H1 (cell line): Measurements from ENCODE around the gene CDH1. TPM values are rescaled to one million over a fixed set of nuclear protein-coding genes. Genes with fewer than 3 reads are reported as not detected.

Experiments used
- CTCF ChIA-PET: fragments of 300-600 bp; sonication (Branson Sonifier 250); formaldehyde crosslinking; loops from one replicate; lab custom pipeline; 2021; ENCODE audit not compliant: partially characterized antibody; lab: Charles Lee
- POLR2A ChIA-PET: fragments of 300-600 bp; sonication (Branson Sonifier 250); formaldehyde crosslinking; loops from one replicate; lab custom pipeline; 2021; ENCODE audit warnings: inconsistent platforms; ENCODE audit not compliant: partially characterized antibody; lab: Charles Lee
- DNase-seq, 2 experiments: peaks; one replicate each; pipeline versions ENCODE4 v3.0.0 to v3.0.0-alpha.2; 2010 to 2022; ENCODE audit warnings: low spot score in 2 of 2, low read depth in 1 of 2, mixed read lengths in 1 of 2
- FAIRE-seq: peaks from 2 replicates; lab custom pipeline; 2011; peaks lifted over from hg19 to GRCh38; lab: Jason Lieb, UNC
- H2AFZ ChIP-seq: 2 replicates; pipeline ENCODE4 v1.8.1; 2012; ENCODE audit warnings: low read length, inconsistent platforms
- H2AK5ac ChIP-seq: 2 replicates; pipeline ENCODE4 v1.6.1; 2013; ENCODE audit warnings: low read depth, low read length
- H2BK120ac ChIP-seq: replicated peaks from 2 replicates; pipeline ENCODE3; 2013; ENCODE audit warnings: low read depth, low read length, inconsistent platforms
- H2BK12ac ChIP-seq: 2 replicates; pipeline ENCODE4 v1.6.1; 2013; ENCODE audit warnings: low read depth, low read length
- H2BK15ac ChIP-seq: 2 replicates; pipeline ENCODE4 v1.6.1; 2013; ENCODE audit warnings: low read length
- H2BK20ac ChIP-seq: 2 replicates; pipeline ENCODE4 v1.6.1; 2013; ENCODE audit warnings: low read length
- H2BK5ac ChIP-seq: 2 replicates; pipeline ENCODE4 v1.6.1; 2013; ENCODE audit warnings: low read depth, low read length
- H3K14ac ChIP-seq: 2 replicates; pipeline ENCODE4 v1.6.1; 2013; ENCODE audit warnings: inconsistent platforms; ENCODE audit not compliant: insufficient read length
- H3K18ac ChIP-seq: 2 replicates; pipeline ENCODE4 v1.6.1; 2013; ENCODE audit warnings: low read length; ENCODE audit errors: extremely low read depth
- H3K23ac ChIP-seq: 2 replicates; pipeline ENCODE4 v1.6.1; 2013; ENCODE audit warnings: inconsistent platforms; ENCODE audit not compliant: insufficient read length
- H3K23me2 ChIP-seq: 2 replicates; pipeline ENCODE4 v1.6.1; 2013; ENCODE audit warnings: low read depth, low read length
- H3K27ac ChIP-seq: 2 replicates; pipeline ENCODE4 v1.6.1; 2011; ENCODE audit warnings: low read depth, low read length, inconsistent platforms
- H3K27me3 ChIP-seq, 4 experiments: replicated peaks in 1 of 4; 1 replicate in 1 of 4; 2 replicates in 3 of 4; pipeline versions ENCODE4 v1.6.1 to v1.8.1; 2011 to 2013; ENCODE audit warnings: low read length in 3 of 4, mild to moderate bottlenecking in 3 of 4, inconsistent platforms in 2 of 4, mixed read lengths in 2 of 4, moderate library complexity in 1 of 4; ENCODE audit not compliant: control insufficient read depth in 3 of 4, insufficient read depth in 3 of 4; ENCODE audit errors: extremely low read depth in 1 of 4
- H3K36me3 ChIP-seq, 4 experiments: 2 replicates each; pipeline versions ENCODE4 v1.6.1 to v1.8.1; 2011 to 2013; ENCODE audit warnings: mild to moderate bottlenecking in 4 of 4, low read length in 3 of 4, moderate library complexity in 2 of 4, control low read depth in 1 of 4, inconsistent platforms in 1 of 4; ENCODE audit not compliant: insufficient read depth in 4 of 4, control insufficient read depth in 2 of 4
- H3K4ac ChIP-seq: replicated peaks from 2 replicates; pipeline ENCODE3; 2013; ENCODE audit warnings: low read length, low read depth, mixed read lengths, inconsistent platforms; ENCODE audit not compliant: insufficient read length
- H3K4me1 ChIP-seq, 4 experiments: replicated peaks in 1 of 4; 1 replicate in 1 of 4; 2 replicates in 3 of 4; pipeline versions ENCODE4 v1.6.1 to v1.8.1; 2011 to 2013; ENCODE audit warnings: low read length in 3 of 4, inconsistent platforms in 2 of 4, mixed read lengths in 1 of 4; ENCODE audit not compliant: insufficient read depth in 4 of 4, control insufficient read depth in 3 of 4
- H3K4me2 ChIP-seq, 2 experiments: 2 replicates each; pipeline versions ENCODE4 v1.6.1 to v1.8.1; 2011 to 2013; ENCODE audit warnings: low read depth in 2 of 2, low read length in 2 of 2, control low read depth in 1 of 2, inconsistent platforms in 1 of 2, mild to moderate bottlenecking in 1 of 2; ENCODE audit not compliant: insufficient read depth in 1 of 2
- H3K4me3 ChIP-seq, 4 experiments: fragments of 200-600, 300-600 bp in 1 of 4; sonication (generic), shearing (Covaris generic), sonication (Bioruptor Twin) in 1 of 4; 2 replicates each; pipeline versions ENCODE4 v1.5.1 to v1.8.1; 2011 to 2016; ENCODE audit warnings: low read length in 4 of 4, low read depth in 3 of 4, control low read depth in 2 of 4, inconsistent platforms in 2 of 4, mild to moderate bottlenecking in 2 of 4, mixed read lengths in 1 of 4, moderate library complexity in 1 of 4; ENCODE audit not compliant: insufficient read depth in 2 of 4; ENCODE audit errors: extremely low read depth in 1 of 4
- H3K56ac ChIP-seq: replicated peaks from 2 replicates; pipeline ENCODE3; 2013; ENCODE audit warnings: low read depth, mild to moderate bottlenecking, mixed read lengths, low read length, inconsistent platforms; ENCODE audit not compliant: insufficient read length
- H3K79me1 ChIP-seq: 2 replicates; pipeline ENCODE4 v1.6.1; 2013; ENCODE audit warnings: low read depth, low read length, control low read depth
- H3K79me2 ChIP-seq, 2 experiments: 2 replicates each; pipeline versions ENCODE4 v1.6.1 to v1.8.1; 2012 to 2013; ENCODE audit warnings: low read length in 2 of 2, mild to moderate bottlenecking in 2 of 2, inconsistent platforms in 1 of 2; ENCODE audit not compliant: insufficient read depth in 2 of 2, control insufficient read depth in 1 of 2
- H3K9ac ChIP-seq, 4 experiments: replicated peaks in 1 of 4; 1 replicate in 1 of 4; 2 replicates in 3 of 4; pipeline versions ENCODE4 v1.6.1 to v1.8.1; 2011 to 2013; ENCODE audit warnings: low read depth in 3 of 4, low read length in 3 of 4, control low read depth in 2 of 4, mild to moderate bottlenecking in 2 of 4, moderate library complexity in 2 of 4, inconsistent platforms in 1 of 4; ENCODE audit errors: extremely low read depth in 1 of 4
- H3K9me3 ChIP-seq, 2 experiments: 2 replicates each; pipeline versions ENCODE4 v1.6.1 to v1.8.1; 2012 to 2013; ENCODE audit warnings: mild to moderate bottlenecking in 2 of 2, moderate library complexity in 2 of 2, control low read depth in 1 of 2, inconsistent platforms in 1 of 2, low read depth in 1 of 2, low read length in 1 of 2, mixed read lengths in 1 of 2; ENCODE audit not compliant: insufficient read depth in 2 of 2
- H4K20me1 ChIP-seq, 2 experiments: replicated peaks in 1 of 2; 2 replicates each; pipeline versions ENCODE3 to v1.8.1; 2011 to 2013; ENCODE audit warnings: inconsistent platforms in 2 of 2, low read length in 2 of 2, mild to moderate bottlenecking in 1 of 2; ENCODE audit not compliant: insufficient read depth in 2 of 2, control insufficient read depth in 1 of 2
- H4K5ac ChIP-seq: 2 replicates; pipeline ENCODE4 v1.6.1; 2013; ENCODE audit warnings: low read length, low read depth, mixed read lengths, inconsistent platforms; ENCODE audit not compliant: insufficient read length
- H4K8ac ChIP-seq: 2 replicates; pipeline ENCODE4 v1.8.0; 2013; ENCODE audit warnings: mild to moderate bottlenecking, moderate library complexity, low read length, inconsistent platforms; ENCODE audit not compliant: insufficient read depth; ENCODE audit errors: extremely low read depth
- H4K91ac ChIP-seq: replicated peaks from 2 replicates; pipeline ENCODE3; 2013; ENCODE audit warnings: low read length, mixed read lengths, inconsistent platforms; ENCODE audit not compliant: insufficient read length
- CBX5 ChIP-seq: fragments of 300-800, 300-1000 bp; sonication (generic); IDR thresholded peaks from 2 replicates; pipeline ENCODE4 v1.7.1; 2016; ENCODE audit warnings: antibody characterized with exemption, low read length, low read depth
- CEBPB ChIP-seq: IDR thresholded peaks from 2 replicates; pipeline ENCODE4 v1.6.1; 2012; ENCODE audit warnings: low read depth, low read length
- GABPA ChIP-seq: IDR thresholded peaks from 2 replicates; pipeline ENCODE4 v1.6.1; 2011; ENCODE audit warnings: mild to moderate bottlenecking, low read length, moderate library complexity, borderline replicate concordance; ENCODE audit not compliant: insufficient read depth
- HDAC2 ChIP-seq, 2 experiments: fragments of 300-600 bp in 1 of 2; sonication (generic) in 1 of 2; IDR thresholded peaks; 2 replicates each; pipeline ENCODE4 v1.6.1; 2011 to 2012; ENCODE audit warnings: low read depth in 2 of 2, low read length in 2 of 2, mild to moderate bottlenecking in 2 of 2, moderate library complexity in 2 of 2, borderline replicate concordance in 1 of 2, inconsistent platforms in 1 of 2
- KDM1A ChIP-seq: fragments of 200-600, 300-600 bp; sonication (generic); IDR thresholded peaks from 2 replicates; pipeline ENCODE4 v1.7.1; 2016; ENCODE audit warnings: mild to moderate bottlenecking, low read length, borderline replicate concordance
- POLR2A ChIP-seq, 2 experiments: IDR thresholded peaks; 1 replicate in 1 of 2; 2 replicates in 1 of 2; pipeline ENCODE4 v1.6.1; 2011; ENCODE audit warnings: low read depth in 2 of 2, low read length in 2 of 2, mild to moderate bottlenecking in 2 of 2; ENCODE audit errors: control extremely low read depth in 1 of 2
- SIX5 ChIP-seq: IDR thresholded peaks from 2 replicates; pipeline ENCODE4 v1.6.1; 2011; ENCODE audit warnings: mild to moderate bottlenecking, low read depth, low read length
- SUZ12 ChIP-seq: fragments of 200-600 bp; sonication (generic); IDR thresholded peaks from 2 replicates; pipeline ENCODE4 v1.6.1; 2012; ENCODE audit warnings: mild to moderate bottlenecking, inconsistent platforms, low read length, moderate library complexity, mixed read lengths
- WGBS, 2 experiments: shearing (Covaris generic) in 1 of 2; methylation state at CpG; one replicate each; pipeline versions ENCODE4 v1.1.6 to v1.1.7; 2013 to 2015; ENCODE audit warnings: low lambda C conversion rate in 2 of 2, mixed read lengths in 2 of 2, inconsistent platforms in 1 of 2, low coverage in 1 of 2, missing lambda C conversion rate in 1 of 2; ENCODE audit not compliant: insufficient replicate concordance in 2 of 2, insufficient coverage in 1 of 2, insufficient read length in 1 of 2; ENCODE audit errors: extremely low coverage in 1 of 2, missing lambda C conversion rate in 1 of 2; 5-methylcytosine and 5-hydroxymethylcytosine counted together
- polyA plus RNA-seq, 7 experiments: library from polyadenylated mRNA; depleted of rRNA in 3 of 7; stranded (reverse) in 5 of 7; unstranded in 2 of 7; fragments of >200 nt in 5 of 7; fragments of 200-250 nt in 2 of 7; gene quantifications; 1 replicate in 5 of 7; 2 replicates in 1 of 7; 4 replicates in 1 of 7; pipeline versions ENCODE4 v1.2.1 to v1.2.3, GENCODE V29; 2011 to 2013; ENCODE audit warnings: missing spikeins in 2 of 7, mixed read lengths in 2 of 7
- total RNA-seq: library from RNA; stranded (reverse); fragmentation: NEBNext Ultra II Directional; extraction: Animal tissue kit (Norgen Biotek cat#: 25700); gene quantifications from 2 replicates; pipeline ENCODE4 v1.2.1, GENCODE V29; 2021

CDH1 gene
- total and polyA plus RNA-seq, 2 of the 8 experiments (the other 6 are each of a cell fraction or from before 2014, with no cell fraction given), result 133 to 265 TPM

- FAIRE-seq, result no peak
- no peaks in the 10 kb centered on the region for H4K20me1 ChIP-seq
- no peak overlapping the region for H3K56ac ChIP-seq
- no peak overlapping the region for H3K9ac ChIP-seq
- DNase-seq, result no peak
- H4K8ac ChIP-seq, result no peak overlapping the region
- no peak overlapping the region for H2AFZ ChIP-seq
- H3K79me1 ChIP-seq, result no peaks in the 10 kb centered on the region
- no peak overlapping the region for H2BK5ac ChIP-seq
- no peak overlapping the region for H3K14ac ChIP-seq
- H2BK120ac ChIP-seq, result no peak overlapping the region
- H2BK20ac ChIP-seq, result no peak overlapping the region
- no peak overlapping the region for H2BK12ac ChIP-seq
- H3K79me2 ChIP-seq, result no peaks in the 10 kb centered on the region
- no peak overlapping the region for H3K18ac ChIP-seq
- no peak overlapping the region for H3K27ac ChIP-seq
- no peak overlapping the region for H2BK15ac ChIP-seq
- no peak overlapping the region for H3K23ac ChIP-seq
- H3K4me2 ChIP-seq, result no peak overlapping the region
- no peak for TF ChIP-seq GABPA
- no peak for TF ChIP-seq KDM1A
- no peak for TF ChIP-seq SIX5
- TF ChIP-seq HDAC2 (IDR thresholded peaks at IDR 0.05; ENCODE audit: borderline replicate concordance in 1 of 2, low read depth in 2 of 2, low read length in 2 of 2), result no peak
- no peak for TF ChIP-seq POLR2A (IDR thresholded peaks at IDR 0.05; ENCODE audit: control extremely low read depth in 1 of 2, low read depth in 2 of 2, low read length in 2 of 2)
- TF ChIP-seq SUZ12, result no peak
- TF ChIP-seq CEBPB, result no peak
- TF ChIP-seq CBX5, result no peak
- no peak overlapping the region for H4K5ac ChIP-seq
- H3K4ac ChIP-seq, result no peak overlapping the region
- H3K9me3 ChIP-seq, result no peaks in the 10 kb centered on the region
- H3K4me3 ChIP-seq, result no peak overlapping the region
- no peaks in the 10 kb centered on the region for H3K36me3 ChIP-seq
- H4K91ac ChIP-seq, result no peak overlapping the region
- POLR2A ChIA-PET, result interaction anchor here (1.3 to 1.6 kb wide), 3 partner anchors 9 to 86 kb away, joined by 3 to 5 read pairs (median 3); partner anchors contain the start of gene CDH1
- WGBS, 2 experiments, result 89% methylated on average over 4 of the region's 4 CpGs; no CpG with 5 or more reads in 1 of the 2 experiments
- H3K4me1 ChIP-seq, result peaks cover 0 to 6% (median 2%) of the 10 kb centered on the region in 4 experiments; a peak in 3 of 7 replicates
- no peaks in the 10 kb centered on the region for H3K27me3 ChIP-seq
- CTCF ChIA-PET, result interaction anchor here (0.8 to 2.3 kb wide), 10 partner anchors 9 to 115 kb away, joined by 3 to 9 read pairs (median 4); partner anchors contain the start of genes CDH1 and TANGO6
- no peaks in the 10 kb centered on the region for H3K23me2 ChIP-seq
- no peak overlapping the region for H2AK5ac ChIP-seq
These were observed 8.6 kb upstream of the CDH1 start for GRCh38 chr16:68728523-68728922.
